Muscle of back (tissue), 10 donors: ENCODE results near the gene SEMA4A. TPM values are rescaled to one million over a fixed set of nuclear protein-coding genes. Genes with fewer than 3 reads are reported as not detected.

Source experiments
- polyA plus RNA-seq, 10 donors: library from polyadenylated mRNA; unstranded; fragments of 120-200 nt; gene quantifications; one replicate each; pipeline ENCODE4 v1.2.1, GENCODE V29; 2013; ENCODE audit not compliant: insufficient read length in 10 of 10

SEMA4A gene
- polyA plus RNA-seq, 10 donors: 2.0 to 7.5 (median 3.3) TPM

Other genes with a start within 250 kb of the SEMA4A start
- gene RIT1, start 242.2 kb upstream of the SEMA4A start, polyA plus RNA-seq: 10 to 100 TPM; 20.7 to 33.1 (median 25.6) TPM
- gene KHDC4, start 219.2 kb upstream of the SEMA4A start, polyA plus RNA-seq: 10 to 100 TPM; 21.9 to 51.3 (median 30.2) TPM
- under 1 TPM in 3 of 10 donors, not detected in 7; 0.14 to 0.22 (median 0.16) TPM for gene RXFP4, start 211.9 kb upstream of the SEMA4A start, polyA plus RNA-seq
- 100 to 1,000 TPM in 9 of 10 donors, 10 to 100 TPM in 1; 97.7 to 165 (median 139) TPM for gene ARHGEF2, start 175.0 kb upstream of the SEMA4A start, polyA plus RNA-seq
- gene SSR2, start 132.6 kb upstream of the SEMA4A start, polyA plus RNA-seq: 100 to 1,000 TPM; 212 to 298 (median 248) TPM
- gene UBQLN4, start 99.8 kb upstream of the SEMA4A start, polyA plus RNA-seq: 10 to 100 TPM; 37.6 to 47.4 (median 43.0) TPM
- gene LAMTOR2, start 98.8 kb upstream of the SEMA4A start, polyA plus RNA-seq: 10 to 100 TPM; 32.4 to 46.7 (median 36.3) TPM
- gene RAB25, start 92.4 kb upstream of the SEMA4A start, polyA plus RNA-seq: 10 to 100 TPM in 2 of 10 donors, under 1 TPM in 6, not detected in 2; 0.26 to 11.7 (median 0.34) TPM
- 10 to 100 TPM; 10.8 to 30.7 (median 21.3) TPM for gene MEX3A, start 71.1 kb upstream of the SEMA4A start, polyA plus RNA-seq
- gene LMNA, start 38.9 kb upstream of the SEMA4A start, polyA plus RNA-seq: 100 to 1,000 TPM; 244 to 379 (median 270) TPM
- 10 to 100 TPM; 10.2 to 14.4 (median 11.3) TPM for gene SLC25A44, start 40.5 kb downstream of the SEMA4A start, polyA plus RNA-seq
- gene PMF1, start 59.4 kb downstream of the SEMA4A start, polyA plus RNA-seq: 10 to 100 TPM; 33.6 to 46.0 (median 41.2) TPM
- gene BGLAP, start 88.6 kb downstream of the SEMA4A start, polyA plus RNA-seq: 1 to 10 TPM in 7 of 10 donors, under 1 TPM in 3; 0.76 to 3.2 (median 1.5) TPM
- gene PAQR6, start 94.5 kb downstream of the SEMA4A start, polyA plus RNA-seq: 1 to 10 TPM; 2.1 to 6.7 (median 3.6) TPM
- gene SMG5, start 129.2 kb downstream of the SEMA4A start, polyA plus RNA-seq: 10 to 100 TPM; 40.2 to 54.9 (median 46.7) TPM
- 1 to 10 TPM; 3.1 to 8.0 (median 3.8) TPM for gene TMEM79, start 130.7 kb downstream of the SEMA4A start, polyA plus RNA-seq
- 10 to 100 TPM; 17.5 to 27.6 (median 21.9) TPM for gene GLMP, start 142.1 kb downstream of the SEMA4A start, polyA plus RNA-seq
- not detected for gene VHLL, start 145.7 kb downstream of the SEMA4A start, polyA plus RNA-seq
- gene CCT3, start 184.7 kb downstream of the SEMA4A start, polyA plus RNA-seq: 100 to 1,000 TPM; 215 to 259 (median 241) TPM
- gene TSACC, start 184.9 kb downstream of the SEMA4A start, polyA plus RNA-seq: 1 to 10 TPM in 3 of 10 donors, under 1 TPM in 7; 0.31 to 1.8 (median 0.81) TPM
- under 1 TPM in 2 of 10 donors, not detected in 8; 0.15 TPM for gene RHBG, start 215.6 kb downstream of the SEMA4A start, polyA plus RNA-seq